GF-D8 (cell line): Measurements from ENCODE around the gene RAB11FIP3.
A peak's percentile ranks its signal among the peaks of the same experiment; 100 is the strongest.
"Not testable (repeated sequence)": the region's sequence is repeated elsewhere in the genome, so short reads cannot be mapped to it uniquely, and the experiment has no call there.

Source experiments
- DNase-seq: peaks from one replicate; lab custom pipeline; 2025; lab: John Stamatoyannopoulos, UW

The RAB11FIP3 gene

DNA sequence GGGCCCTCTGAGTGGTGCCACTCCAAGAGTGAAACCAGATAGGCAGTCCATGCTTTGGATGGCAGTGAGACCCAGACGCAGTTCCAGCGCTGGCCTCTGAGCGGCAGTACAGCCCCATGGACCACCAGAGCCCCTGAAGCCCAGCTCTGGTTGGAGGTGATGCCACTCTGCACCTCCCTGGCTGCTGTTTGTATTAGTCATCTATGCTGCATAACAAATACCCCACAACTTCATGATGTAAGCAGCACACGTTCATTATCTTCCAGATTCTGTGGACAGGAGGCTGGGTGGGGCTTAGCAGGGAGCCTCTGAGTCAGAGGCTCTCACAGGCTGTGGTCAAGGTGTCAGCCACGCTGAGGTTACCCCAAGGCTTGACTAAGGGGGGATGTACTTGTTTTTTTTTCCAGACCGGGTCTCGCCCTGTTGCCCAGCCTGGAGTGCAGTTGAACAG is 33.5 kb upstream of the RAB11FIP3 start:
- peak; percentile 21 for DNase-seq

GRCh38 chr16:392450-393030 is 32.9 kb upstream of the RAB11FIP3 start:
- no peak for DNase-seq

GRCh38 chr16:396199-396598 is 29.2 kb upstream of the RAB11FIP3 start:
- DNase-seq: no peak

GRCh38 chr16:396605-397004 is 28.8 kb upstream of the RAB11FIP3 start:
- DNase-seq: peak; percentile 65

DNA sequence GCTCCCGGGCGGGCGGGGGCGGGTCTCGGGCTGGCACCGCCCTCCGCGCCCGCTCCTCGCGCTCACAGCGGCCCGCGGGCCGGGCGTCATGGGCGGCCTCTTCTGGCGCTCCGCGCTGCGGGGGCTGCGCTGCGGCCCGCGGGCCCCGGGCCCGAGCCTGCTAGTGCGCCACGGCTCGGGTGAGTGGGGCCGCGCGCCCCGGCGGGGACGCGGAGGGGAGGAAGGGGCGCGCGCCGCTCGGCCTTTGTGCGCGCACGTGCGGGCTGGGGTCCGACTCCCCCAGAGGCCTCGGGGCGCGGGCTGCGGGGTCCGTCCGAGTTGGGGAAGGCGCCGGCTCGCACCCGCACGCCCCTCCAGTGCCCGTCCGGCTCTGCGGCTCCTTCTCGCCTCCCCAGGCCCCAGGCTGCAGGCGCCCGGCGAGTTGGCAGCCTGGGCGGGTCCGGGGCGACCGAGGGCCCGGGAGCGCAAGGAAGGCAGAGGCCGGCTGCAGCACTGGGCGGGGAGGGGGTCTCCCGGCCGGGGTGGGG is 28.3 kb upstream of the RAB11FIP3 start, which contains the start of gene NME4:
NME4 (plus strand) TSS at position 65 of the 527 bp plus-strand sequence; CDS start at position 89, 24 bp downstream.
- peak; percentile 20 for DNase-seq

GRCh38 chr16:397736-398332 is 27.6 kb upstream of the RAB11FIP3 start:
- DNase-seq: peak; percentile 39

DNA sequence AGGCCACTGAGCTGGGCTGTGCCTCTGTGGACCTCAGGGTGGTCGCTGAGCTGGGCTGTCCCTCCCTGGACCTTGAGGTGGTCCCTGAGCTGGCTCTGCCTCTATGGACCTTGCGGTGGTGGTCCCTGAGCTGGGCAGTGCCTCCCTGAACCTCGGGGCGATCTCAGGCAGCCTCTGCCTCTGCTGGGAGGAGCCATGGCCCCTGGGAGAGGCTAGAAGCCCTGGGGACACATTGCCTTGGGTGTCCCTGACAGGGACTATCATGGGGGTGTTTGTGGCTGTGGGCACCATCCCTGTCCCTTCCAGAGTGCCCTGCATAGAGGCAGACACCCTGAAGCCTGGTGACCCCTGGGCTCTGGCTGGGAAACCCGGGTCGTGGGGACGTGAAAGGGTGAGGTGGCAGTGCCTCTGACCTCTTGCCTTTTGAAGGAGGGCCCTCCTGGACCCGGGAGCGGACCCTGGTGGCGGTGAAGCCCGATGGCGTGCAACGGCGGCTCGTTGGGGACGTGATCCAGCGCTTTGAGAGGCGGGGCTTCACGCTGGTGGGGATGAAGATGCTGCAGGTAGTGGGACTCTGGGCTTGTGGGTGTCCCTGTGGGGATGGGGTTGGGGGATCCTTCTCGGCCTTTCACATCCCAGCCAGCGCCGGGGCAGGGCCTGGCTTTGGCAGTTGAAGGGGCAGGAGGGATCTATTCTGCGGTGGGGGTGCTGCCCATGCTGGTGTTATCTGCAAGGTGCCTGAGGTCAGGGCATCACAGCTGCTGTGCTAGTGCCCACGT is 26.7 kb upstream of the RAB11FIP3 start:
- no peak for DNase-seq

- DNase-seq: no peak
These were observed 26.0 kb upstream of the RAB11FIP3 start for GRCh38 chr16:399340-400019.

DNA sequence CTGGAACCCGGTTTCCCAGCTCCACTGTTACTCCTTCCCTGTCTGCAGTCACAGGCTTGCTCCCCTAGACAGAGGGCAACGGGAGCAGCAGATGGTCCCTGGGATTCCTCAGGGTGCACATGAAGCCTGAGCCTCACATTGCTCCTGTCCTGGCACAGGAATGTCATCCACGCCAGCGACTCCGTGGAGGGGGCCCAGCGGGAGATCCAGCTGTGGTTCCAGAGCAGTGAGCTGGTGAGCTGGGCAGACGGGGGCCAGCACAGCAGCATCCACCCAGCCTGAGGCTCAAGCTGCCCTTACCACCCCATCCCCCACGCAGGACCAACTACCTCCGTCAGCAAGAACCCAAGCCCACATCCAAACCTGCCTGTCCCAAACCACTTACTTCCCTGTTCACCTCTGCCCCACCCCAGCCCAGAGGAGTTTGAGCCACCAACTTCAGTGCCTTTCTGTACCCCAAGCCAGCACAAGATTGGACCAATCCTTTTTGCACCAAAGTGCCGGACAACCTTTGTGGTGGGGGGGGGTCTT is 25.3 kb upstream of the RAB11FIP3 start:
- no peak for DNase-seq

- DNase-seq: peak; percentile 67
These were observed 23.7 kb upstream of the RAB11FIP3 start, which contains the start of gene DECR2 for GRCh38 chr16:401468-402348. DECR2 (plus strand) TSS chr16:401885; CDS start chr16:401964, 79 bp downstream.

- no peak for DNase-seq
These were observed 20.4 kb upstream of the RAB11FIP3 start for GRCh38 chr16:404971-405486.

DNA sequence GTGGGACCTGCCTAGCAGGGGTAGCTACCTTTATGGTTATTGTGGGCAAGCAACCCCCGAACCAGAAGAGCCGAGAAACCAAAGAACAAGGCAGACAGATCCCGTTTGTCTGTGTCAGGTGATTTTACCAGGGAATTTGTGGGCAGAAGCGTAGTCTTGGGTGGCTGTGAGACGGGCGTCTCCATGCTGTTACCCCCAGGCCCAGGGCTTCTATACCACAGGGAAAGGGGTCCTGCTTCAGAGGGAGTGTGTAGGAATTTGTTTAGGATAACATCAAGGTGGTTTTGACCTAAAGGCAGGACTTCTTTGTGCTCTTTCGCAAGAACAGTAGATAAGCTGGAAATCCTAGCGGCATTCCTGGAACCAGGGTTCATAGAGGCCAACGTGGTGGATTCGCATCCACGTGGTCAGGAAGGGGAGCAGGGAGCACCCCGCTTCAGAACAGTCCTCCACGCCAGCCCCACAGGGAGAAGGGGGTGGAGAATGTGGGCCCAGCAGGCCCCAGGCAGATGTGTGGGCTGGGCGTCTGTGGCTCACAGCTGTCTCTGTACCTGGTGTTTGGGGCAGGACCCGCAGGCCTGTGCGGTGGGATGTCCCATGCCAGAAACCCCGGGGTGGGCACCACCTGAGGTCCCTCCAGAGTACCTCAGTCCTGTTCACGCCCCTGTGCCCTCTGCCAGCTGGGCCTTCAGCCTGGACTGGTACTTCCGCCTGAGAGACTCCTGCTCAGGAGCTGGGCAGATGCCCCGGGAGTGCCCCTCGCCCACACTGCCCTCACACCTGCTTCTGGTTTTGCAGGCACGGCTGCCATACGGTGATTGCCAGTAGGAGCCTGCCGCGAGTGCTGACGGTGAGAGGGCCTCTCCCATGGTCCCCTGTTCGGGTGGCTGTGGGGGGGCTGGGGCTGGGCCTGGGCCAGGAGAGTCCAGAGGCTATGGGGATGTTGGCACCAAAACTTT is 19.6 kb upstream of the RAB11FIP3 start:
- DNase-seq: no peak

DNA sequence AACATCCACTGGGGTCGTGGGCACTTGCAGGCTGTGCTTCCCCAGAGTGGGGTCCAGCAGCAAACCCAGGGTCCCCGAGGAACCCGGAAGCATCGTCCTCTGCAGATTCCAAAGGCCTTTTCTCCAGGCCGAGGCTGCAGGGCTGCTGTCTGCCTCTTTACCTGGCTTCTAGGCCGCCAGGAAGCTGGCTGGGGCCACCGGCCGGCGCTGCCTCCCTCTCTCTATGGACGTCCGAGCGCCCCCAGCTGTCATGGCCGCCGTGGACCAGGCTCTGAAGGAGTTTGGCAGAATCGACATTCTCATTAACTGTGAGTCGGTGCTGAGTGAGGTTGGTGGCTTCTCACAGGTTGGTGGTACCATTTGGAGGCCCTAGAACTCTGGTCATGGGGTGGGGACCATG is 18.2 kb upstream of the RAB11FIP3 start:
- no peak for DNase-seq

GRCh38 chr16:410516-411178 is 14.8 kb upstream of the RAB11FIP3 start:
- DNase-seq: no peak

- no peak for DNase-seq
These were observed 13.7 kb upstream of the RAB11FIP3 start for GRCh38 chr16:411576-412265.

DNA sequence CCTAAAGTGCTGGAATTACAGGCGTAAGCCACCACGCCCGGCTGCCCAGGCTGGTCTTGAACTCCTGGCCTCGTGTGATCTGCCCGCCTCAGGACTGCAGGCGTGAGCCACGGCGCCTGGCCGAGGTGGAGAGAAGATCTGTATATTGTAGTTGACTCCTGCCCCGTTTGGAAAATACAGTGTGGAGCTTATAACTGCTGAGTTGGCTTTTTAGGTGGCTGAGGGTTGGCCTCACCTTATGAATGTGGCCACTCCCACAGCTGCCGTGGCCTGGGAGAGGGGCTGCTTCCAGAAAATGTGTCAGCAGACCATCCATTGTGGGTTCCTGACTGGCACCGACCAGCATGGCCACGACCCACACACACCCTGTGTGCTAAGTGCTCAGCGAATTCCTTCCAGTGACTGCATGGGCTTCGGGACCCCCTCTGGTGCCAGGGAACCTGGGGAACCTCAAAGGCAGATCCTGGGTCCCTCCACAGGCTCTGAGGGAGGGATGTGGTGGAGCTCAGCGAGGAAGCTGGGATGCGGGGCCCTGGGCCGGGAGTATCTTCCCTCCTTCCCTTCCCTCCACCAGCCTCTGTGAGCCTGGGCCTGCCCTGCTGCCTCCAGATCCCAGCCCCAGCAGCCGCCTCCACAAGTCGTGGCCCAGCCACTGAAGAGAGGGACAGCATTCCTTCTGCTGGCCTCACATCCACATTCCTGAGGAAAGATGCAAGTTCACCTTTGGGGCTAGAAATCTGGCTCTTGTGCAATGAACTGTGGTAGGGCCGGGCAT is 10.9 kb upstream of the RAB11FIP3 start:
- no peak for DNase-seq

- not testable (repeated sequence) for DNase-seq
These were observed 10.3 kb upstream of the RAB11FIP3 start for GRCh38 chr16:415170-415498.

DNA sequence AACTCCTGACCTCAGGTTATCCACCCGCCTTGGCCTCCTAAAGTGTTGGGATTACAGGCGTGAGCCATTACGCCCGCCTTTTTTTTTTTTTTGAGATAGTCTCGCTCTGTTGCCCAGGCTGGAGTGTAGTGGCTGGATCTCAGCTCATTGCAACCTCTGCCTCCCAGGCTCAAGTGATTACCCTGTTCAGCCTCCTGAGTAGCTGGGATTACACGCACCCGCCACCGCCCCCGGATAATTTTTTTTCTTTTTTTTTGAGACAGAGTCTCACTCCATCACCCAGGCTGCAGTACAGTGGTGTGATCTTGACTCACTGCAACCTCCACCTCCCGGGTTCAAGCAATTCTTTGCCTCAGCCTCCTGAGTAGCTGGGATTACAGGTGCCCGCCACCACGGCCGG is 3.3 kb upstream of the RAB11FIP3 start:
- not testable (repeated sequence) for DNase-seq
